OCI-LY3 (cell line): ENCODE measurements around the gene TMEM185B.
"Not testable (repeated sequence)": the region's sequence is repeated elsewhere in the genome, so short reads cannot be mapped to it uniquely, and the experiment has no call there.

Source experiments
- H2AFZ ChIP-seq: fragments of 200-600, 300-600 bp; shearing (Covaris generic); 2 replicates; pipeline ENCODE4 v1.6.0; 2014; ENCODE audit warnings: antibody characterized with exemption, low read depth, low read length
- H3K27ac ChIP-seq: fragments of 200-600, 300-600 bp; sonication (generic); 2 replicates; pipeline ENCODE4 v1.5.1; 2014; ENCODE audit warnings: mild to moderate bottlenecking, low read length, moderate library complexity, mixed read lengths
- H3K27me3 ChIP-seq: fragments of 200-600, 300-600 bp; sonication (generic); 2 replicates; pipeline ENCODE4 v1.6.1; 2014; ENCODE audit warnings: low read depth, low read length, mixed read lengths
- H3K36me3 ChIP-seq: fragments of 200-600, 300-600 bp; sonication (generic); replicated peaks from 2 replicates; pipeline ENCODE3; 2014; ENCODE audit warnings: low read depth, low read length, mixed read lengths
- H3K4me1 ChIP-seq: fragments of 300-600, 200-600 bp; sonication (generic); 2 replicates; pipeline ENCODE4 v1.6.1; 2014; ENCODE audit warnings: low read length, mixed read lengths
- H3K4me2 ChIP-seq: fragments of 200-600, 300-600 bp; sonication (generic); 2 replicates; pipeline ENCODE4 v1.6.1; 2014; ENCODE audit warnings: low read length, mixed read lengths
- H3K4me3 ChIP-seq: fragments of 300-600, 200-600 bp; sonication (generic); 2 replicates; pipeline ENCODE4 v1.5.1; 2014; ENCODE audit warnings: antibody characterized with exemption, mild to moderate bottlenecking, low read length, moderate library complexity
- H3K79me2 ChIP-seq: fragments of 300-600, 200-600 bp; shearing (Covaris generic); 2 replicates; pipeline ENCODE4 v1.6.1; 2014; ENCODE audit warnings: mild to moderate bottlenecking, low read length, mixed read lengths
- H3K9ac ChIP-seq: fragments of 300-600, 200-600 bp; shearing (Covaris generic); 2 replicates; pipeline ENCODE4 v1.6.0; 2014; ENCODE audit warnings: mild to moderate bottlenecking, low read length, moderate library complexity
- H3K9me3 ChIP-seq: fragments of 200-600, 300-600 bp; shearing (Covaris generic); 2 replicates; pipeline ENCODE4 v1.6.1; 2014; ENCODE audit warnings: low read length, mixed read lengths; ENCODE audit not compliant: insufficient read depth
- H4K20me1 ChIP-seq: fragments of 200-600, 300-600 bp; sonication (generic); 2 replicates; pipeline ENCODE4 v1.6.1; 2016; ENCODE audit warnings: low read length, mixed read lengths; ENCODE audit not compliant: insufficient read depth
- CTCF ChIP-seq: fragments of 200-600, 300-600 bp; sonication (generic); IDR thresholded peaks from 2 replicates; pipeline ENCODE4 v1.5.1; 2014; ENCODE audit warnings: antibody characterized with exemption, low read length, low read depth
- EZH2phosphoT487 ChIP-seq: fragments of 200-600 bp; shearing (Covaris generic); IDR thresholded peaks from 2 replicates; pipeline ENCODE4 v1.6.1; 2018; ENCODE audit warnings: antibody characterized with exemption, mixed run types, low read depth

Gene TMEM185B

GRCh38 chr2:120204945-120205670 lies 18.1 kb downstream of the TMEM185B start:
- Histone ChIP-seq H3K4me3 (no peak overlapping the region), H2AFZ (no peak overlapping the region), H3K27ac (no peak overlapping the region), H3K27me3 (no peaks in the 10 kb centered on the region), H3K9ac (no peak overlapping the region), H3K9me3 (no peaks in the 10 kb centered on the region), H3K36me3 (no peaks in the 10 kb centered on the region), H3K4me1 (no peaks in the 10 kb centered on the region), H3K4me2 (no peak overlapping the region), H4K20me1 (no peaks in the 10 kb centered on the region), H3K79me2 (no peaks in the 10 kb centered on the region)
- TF ChIP-seq CTCF (no peak), EZH2phosphoT487 (no peak)

- Histone ChIP-seq H3K79me2 (no peaks in the 10 kb centered on the region), H3K27me3 (no peaks in the 10 kb centered on the region), H3K9me3 (no peaks in the 10 kb centered on the region), H3K27ac (no peak overlapping the region), H3K4me1 (no peaks in the 10 kb centered on the region), H3K4me2 (no peak overlapping the region), H3K36me3 (no peaks in the 10 kb centered on the region), H2AFZ (no peak overlapping the region), H3K4me3 (no peak overlapping the region), H4K20me1 (no peaks in the 10 kb centered on the region), H3K9ac (no peak overlapping the region)
- no peak for TF ChIP-seq EZH2phosphoT487
- no peak for TF ChIP-seq CTCF
Observed at GRCh38 chr2:120204417-120204816, 18.8 kb downstream of the TMEM185B start.

- no peak for TF ChIP-seq CTCF
- no peak for TF ChIP-seq EZH2phosphoT487
- Histone ChIP-seq H3K27me3 (no peaks in the 10 kb centered on the region), H3K36me3 (no peaks in the 10 kb centered on the region), H2AFZ (no peak overlapping the region), H3K27ac (no peak overlapping the region), H3K4me3 (no peak overlapping the region), H3K9ac (no peak overlapping the region), H4K20me1 (no peaks in the 10 kb centered on the region), H3K9me3 (no peaks in the 10 kb centered on the region), H3K4me1 (no peaks in the 10 kb centered on the region), H3K79me2 (no peaks in the 10 kb centered on the region), H3K4me2 (no peak overlapping the region)
Observed at GRCh38 chr2:120204022-120204405, 19.2 kb downstream of the TMEM185B start.

GRCh38 chr2:120203251-120204021 lies 19.8 kb downstream of the TMEM185B start:
- no peaks in the 10 kb centered on the region for H3K4me1 ChIP-seq
- H3K9me3 ChIP-seq: no peaks in the 10 kb centered on the region
- no peaks in the 10 kb centered on the region for H4K20me1 ChIP-seq
- H3K27ac ChIP-seq: no peak overlapping the region
- H2AFZ ChIP-seq: no peak overlapping the region
- no peaks in the 10 kb centered on the region for H3K27me3 ChIP-seq
- TF ChIP-seq EZH2phosphoT487 (no peak), CTCF (no peak)
- H3K4me3 ChIP-seq: no peak overlapping the region
- H3K79me2 ChIP-seq: no peaks in the 10 kb centered on the region
- no peaks in the 10 kb centered on the region for H3K36me3 ChIP-seq
- H3K9ac ChIP-seq: no peak overlapping the region
- no peak overlapping the region for H3K4me2 ChIP-seq

GRCh38 chr2:120199817-120200459 lies 23.3 kb downstream of the TMEM185B start:
- not testable (repeated sequence) for H3K79me2 ChIP-seq

More at GRCh38 chr2:120199817-120200459, 23.3 kb downstream of the TMEM185B start:
- not testable (repeated sequence) for H2AFZ ChIP-seq, H3K27me3 ChIP-seq, H4K20me1 ChIP-seq, H3K27ac ChIP-seq, H3K4me2 ChIP-seq, H3K9ac ChIP-seq, H3K4me1 ChIP-seq, H3K4me3 ChIP-seq, H3K36me3 ChIP-seq, H3K9me3 ChIP-seq
